B cell (primary cell): ENCODE measurements around the gene USP30. TPM values are rescaled to one million over a fixed set of nuclear protein-coding genes. Genes with fewer than 3 reads are reported as not detected.

Experiments used
- ATAC-seq: fragments of 200-7000 bp; cut with Tn5 transposase; one replicate; pipeline ENCODE4 v1.10.0; 2021; ENCODE audit warnings: low read depth, mild to moderate bottlenecking, moderate number of reproducible peaks, moderate library complexity
- CTCF ChIA-PET: fragments of 350-600 bp; sonication (Branson Sonifier 250); formaldehyde crosslinking; loops from one replicate; lab custom pipeline; 2021; ENCODE audit warnings: antibody characterized with exemption, inconsistent platforms; lab: Charles Lee
- POLR2A ChIA-PET: fragments of 350-600 bp; sonication (Branson Sonifier 250); formaldehyde crosslinking; loops from one replicate; lab custom pipeline; 2021; ENCODE audit warnings: antibody characterized with exemption; lab: Charles Lee
- DNase-seq: peaks from one replicate; pipeline ENCODE4 v3.0.0; 2013
- H2AFZ ChIP-seq: 2 replicates; pipeline ENCODE4 v1.6.1; 2012; ENCODE audit warnings: mild to moderate bottlenecking, low read depth, low read length; ENCODE audit not compliant: insufficient read depth, poor library complexity, severe bottlenecking
- H3K27ac ChIP-seq, 2 donors: 1 replicate in 1 of 2; 2 replicates in 1 of 2; pipeline ENCODE4 v1.5.1; 2012 to 2013; ENCODE audit warnings: low read length in 2 of 2, mild to moderate bottlenecking in 2 of 2, moderate library complexity in 1 of 2
- H3K27me3 ChIP-seq, 4 experiments: fragments of 200-600 bp in 1 of 4; sonication (generic) in 1 of 4; replicated peaks in 1 of 4; 1 replicate in 2 of 4; 2 replicates in 2 of 4; pipeline versions ENCODE4 v1.6.1 to v1.7.0; 2013 to 2016; ENCODE audit warnings: low read length in 3 of 4, mild to moderate bottlenecking in 2 of 4, mixed read lengths in 1 of 4, moderate library complexity in 1 of 4; ENCODE audit not compliant: insufficient read depth in 4 of 4, control insufficient read depth in 3 of 4; ENCODE audit errors: control extremely low read depth in 1 of 4
- H3K36me3 ChIP-seq, 2 experiments: replicated peaks in 1 of 2; 1 replicate in 1 of 2; 2 replicates in 1 of 2; pipeline versions ENCODE4 v1.6.1 to v1.7.1; 2013; ENCODE audit warnings: low read length in 1 of 2; ENCODE audit not compliant: insufficient read depth in 2 of 2, control insufficient read depth in 1 of 2; ENCODE audit errors: control extremely low read depth in 1 of 2, extremely low read depth in 1 of 2
- H3K4me1 ChIP-seq, 2 donors: fragments of 200-600 bp in 1 of 2; sonication (generic) in 1 of 2; 1 replicate in 1 of 2; 2 replicates in 1 of 2; pipeline versions ENCODE4 v1.5.1 to v1.6.1; 2013 to 2017; ENCODE audit warnings: low read length in 2 of 2; ENCODE audit not compliant: control insufficient read depth in 2 of 2, insufficient read depth in 2 of 2
- H3K4me2 ChIP-seq: replicated peaks from 2 replicates; pipeline ENCODE3; 2012; ENCODE audit warnings: mild to moderate bottlenecking, low read depth, low read length; ENCODE audit not compliant: poor library complexity, severe bottlenecking
- H3K4me3 ChIP-seq, 5 experiments: fragments of 200-600 bp in 1 of 5; sonication (generic) in 1 of 5; 1 replicate in 3 of 5; 2 replicates in 2 of 5; pipeline versions ENCODE4 v1.5.1 to v1.7.0; 2011 to 2016; ENCODE audit warnings: low read length in 4 of 5, mild to moderate bottlenecking in 4 of 5, low read depth in 2 of 5, control low read depth in 1 of 5, moderate library complexity in 1 of 5; ENCODE audit not compliant: insufficient read depth in 1 of 5; ENCODE audit errors: control extremely low read depth in 1 of 5, extremely low read depth in 1 of 5
- H3K79me2 ChIP-seq: fragments of 200-600 bp; sonication (generic); one replicate; pipeline ENCODE4 v1.6.0; 2016; ENCODE audit warnings: low read length; ENCODE audit not compliant: control insufficient read depth, insufficient read depth
- H3K9ac ChIP-seq: fragments of 200-600 bp; sonication (generic); 2 replicates; pipeline ENCODE4 v1.6.1; 2017; ENCODE audit warnings: mild to moderate bottlenecking, low read length, moderate library complexity
- H3K9me3 ChIP-seq, 3 donors: one replicate each; pipeline versions ENCODE4 v1.6.1 to v1.7.1; 2013; ENCODE audit warnings: low read length in 2 of 3; ENCODE audit not compliant: control insufficient read depth in 2 of 3, insufficient read depth in 1 of 3; ENCODE audit errors: control extremely low read depth in 1 of 3
- H4K20me1 ChIP-seq: 2 replicates; pipeline ENCODE4 v1.6.0; 2012; ENCODE audit warnings: mild to moderate bottlenecking, low read length; ENCODE audit not compliant: insufficient read depth, control insufficient read depth, poor library complexity, severe bottlenecking
- H3K27ac Mint-ChIP-seq: one replicate; pipeline ENCODE4 v1.8.0; 2021; ENCODE audit warnings: mixed read lengths
- H3K27me3 Mint-ChIP-seq: one replicate; pipeline ENCODE4 v1.8.0; 2021; ENCODE audit warnings: mixed read lengths
- H3K4me1 Mint-ChIP-seq: one replicate; pipeline ENCODE4 v1.8.0; 2021; ENCODE audit warnings: mixed read lengths
- H3K4me3 Mint-ChIP-seq: one replicate; pipeline ENCODE4 v1.8.0; 2021; ENCODE audit warnings: mixed read lengths
- H3K9me3 Mint-ChIP-seq: one replicate; pipeline ENCODE4 v1.8.0; 2022; ENCODE audit warnings: mixed read lengths; ENCODE audit not compliant: insufficient read depth
- EZH2 ChIP-seq: IDR thresholded peaks from 2 replicates; pipeline ENCODE4 v1.6.1; 2012; ENCODE audit warnings: borderline replicate concordance, low read depth, mild to moderate bottlenecking, moderate library complexity, low read length; ENCODE audit not compliant: insufficient read depth, poor library complexity, severe bottlenecking
- WGBS: methylation state at CpG from one replicate; pipeline ENCODE4 v1.1.5; 2013; ENCODE audit warnings: missing lambda C conversion rate; ENCODE audit not compliant: insufficient coverage; 5-methylcytosine and 5-hydroxymethylcytosine counted together
- intact Hi-C: fragments of 100-400 bp; cut with micrococcal nuclease; formaldehyde crosslinking; loops from one replicate; pipeline ENCODE4 v1.10.0; 2022
- polyA plus RNA-seq: library from polyadenylated mRNA; depleted of rRNA; stranded (reverse); fragments of >200 nt; gene quantifications from 2 replicates; pipeline ENCODE4 v1.2.3, GENCODE V29; 2012
- total RNA-seq, 2 donors: library from RNA; stranded (reverse); fragments of 120-200 nt in 1 of 2; gene quantifications; 1 replicate in 1 of 2; 2 replicates in 1 of 2; pipeline versions ENCODE4 v1.2.3 to v1.2.4, GENCODE V29; 2013 to 2022
- TF ChIP-seq, protein P1 (sequence below): fragments of 200-600 bp; IDR thresholded peaks from one replicate; pipeline ENCODE4 v1.8.0; 2022; ENCODE audit warnings: antibody characterized with exemption, mild to moderate bottlenecking

USP30 gene
- total and polyA plus RNA-seq, 2 donors (not counting 1 experiment from before 2014, with no cell fraction given): 7.2 to 32.5 TPM

DNA sequence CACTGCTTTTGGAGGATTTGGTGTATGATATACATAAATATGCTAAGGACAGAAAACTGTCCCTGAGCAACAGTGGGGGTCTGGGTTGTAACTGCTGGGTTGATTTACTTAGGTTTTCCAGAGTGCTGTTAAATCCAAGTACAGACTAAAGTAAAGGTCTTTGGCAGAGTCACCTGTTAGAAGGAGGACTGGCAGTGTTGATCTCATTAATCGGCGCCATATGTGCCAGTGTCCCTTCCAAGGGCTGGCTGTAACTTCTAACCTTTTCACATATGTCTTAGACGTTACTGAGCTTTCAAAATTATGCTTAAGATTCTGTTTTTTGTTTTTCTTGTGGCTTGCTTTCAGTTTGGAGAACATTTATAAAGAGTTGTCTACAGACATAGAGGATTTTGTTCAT lies 50.1 kb downstream of the USP30 start:
- Histone ChIP-seq H3K79me2 (peaks cover 8% of the 10 kb centered on the region), H4K20me1 (no peaks in the 10 kb centered on the region), H3K9me3 (no peaks in the 10 kb centered on the region), H3K4me3 (no peak overlapping the region), H3K27me3 (no peaks in the 10 kb centered on the region), H3K36me3 (peaks cover 1 to 29% of the 10 kb centered on the region in 2 experiments), H2AFZ (no peak overlapping the region), H3K27ac (no peak overlapping the region), H3K4me1 (peaks cover 12 to 14% of the 10 kb centered on the region in 2 donors), H3K9ac (no peak overlapping the region), H3K4me2 (no peak overlapping the region)
- intact Hi-C loops: no loop called here
- no peak for DNase-seq
- no peak for ATAC-seq
- TF ChIP-seq EZH2: no peak
- TF ChIP-seq, protein P1, sequence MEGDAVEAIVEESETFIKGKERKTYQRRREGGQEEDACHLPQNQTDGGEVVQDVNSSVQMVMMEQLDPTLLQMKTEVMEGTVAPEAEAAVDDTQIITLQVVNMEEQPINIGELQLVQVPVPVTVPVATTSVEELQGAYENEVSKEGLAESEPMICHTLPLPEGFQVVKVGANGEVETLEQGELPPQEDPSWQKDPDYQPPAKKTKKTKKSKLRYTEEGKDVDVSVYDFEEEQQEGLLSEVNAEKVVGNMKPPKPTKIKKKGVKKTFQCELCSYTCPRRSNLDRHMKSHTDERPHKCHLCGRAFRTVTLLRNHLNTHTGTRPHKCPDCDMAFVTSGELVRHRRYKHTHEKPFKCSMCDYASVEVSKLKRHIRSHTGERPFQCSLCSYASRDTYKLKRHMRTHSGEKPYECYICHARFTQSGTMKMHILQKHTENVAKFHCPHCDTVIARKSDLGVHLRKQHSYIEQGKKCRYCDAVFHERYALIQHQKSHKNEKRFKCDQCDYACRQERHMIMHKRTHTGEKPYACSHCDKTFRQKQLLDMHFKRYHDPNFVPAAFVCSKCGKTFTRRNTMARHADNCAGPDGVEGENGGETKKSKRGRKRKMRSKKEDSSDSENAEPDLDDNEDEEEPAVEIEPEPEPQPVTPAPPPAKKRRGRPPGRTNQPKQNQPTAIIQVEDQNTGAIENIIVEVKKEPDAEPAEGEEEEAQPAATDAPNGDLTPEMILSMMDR: no peak
- POLR2A ChIA-PET: no interaction called here
- H3K27me3 Mint-ChIP-seq: no peaks in the 10 kb centered on the region
- H3K9me3 Mint-ChIP-seq: no peaks in the 10 kb centered on the region
- 100% methylated on average over 2 of the region's 3 CpGs for WGBS
- H3K4me3 Mint-ChIP-seq: no peak overlapping the region
- no peak overlapping the region for H3K27ac Mint-ChIP-seq
- peaks cover 18% of the 10 kb centered on the region for H3K4me1 Mint-ChIP-seq
- CTCF ChIA-PET: interaction anchor here (0.6 to 1.7 kb wide), 2 partner anchors 10 to 11 kb away, joined by 3 to 5 read pairs; partner anchors contain the start of gene ALKBH2

DNA sequence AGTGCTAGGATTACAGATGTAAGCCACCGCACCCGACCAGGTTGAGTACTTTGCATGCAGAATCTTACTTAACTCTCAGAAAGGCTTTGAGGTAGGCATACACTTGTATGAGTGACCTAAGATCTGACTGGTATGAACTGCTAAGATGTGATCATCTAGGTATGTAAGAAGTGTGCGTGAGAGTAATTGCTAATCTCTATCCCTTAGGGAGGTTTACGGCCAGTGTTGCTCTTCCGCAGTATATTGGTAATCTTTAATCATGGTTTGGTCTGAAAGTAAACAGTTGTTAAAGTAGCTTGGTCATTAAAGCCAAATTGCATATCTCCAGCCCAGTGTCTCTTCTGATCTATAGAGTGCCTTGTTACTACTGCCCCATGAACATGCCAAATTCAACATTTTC lies 52.8 kb downstream of the USP30 start:
- Histone ChIP-seq H3K36me3 (peaks cover 1 to 36% of the 10 kb centered on the region in 2 experiments), H3K4me3 (no peak overlapping the region), H3K27me3 (no peaks in the 10 kb centered on the region), H3K9me3 (no peaks in the 10 kb centered on the region), H3K79me2 (no peaks in the 10 kb centered on the region), H3K27ac (no peak overlapping the region), H3K9ac (no peak overlapping the region), H4K20me1 (no peaks in the 10 kb centered on the region), H2AFZ (no peak overlapping the region), H3K4me1 (no peaks in the 10 kb centered on the region), H3K4me2 (no peak overlapping the region)
- peaks cover under 1% of the 10 kb centered on the region for H3K4me1 Mint-ChIP-seq
- ChIA-PET POLR2A (no interaction called here), CTCF (no interaction called here)
- TF ChIP-seq EZH2: no peak
- TF ChIP-seq, protein P1: no peak
- ATAC-seq (no peak), DNase-seq (no peak)
- H3K9me3 Mint-ChIP-seq: no peaks in the 10 kb centered on the region
- no peaks in the 10 kb centered on the region for H3K27me3 Mint-ChIP-seq
- no peak overlapping the region for H3K4me3 Mint-ChIP-seq
- WGBS: no CpG with 5 or more reads among the region's 5 CpGs
- intact Hi-C loops: no loop called here
- no peak overlapping the region for H3K27ac Mint-ChIP-seq
